ENCODE measurements around the gene KLHL11.

Gene KLHL11

DNA sequence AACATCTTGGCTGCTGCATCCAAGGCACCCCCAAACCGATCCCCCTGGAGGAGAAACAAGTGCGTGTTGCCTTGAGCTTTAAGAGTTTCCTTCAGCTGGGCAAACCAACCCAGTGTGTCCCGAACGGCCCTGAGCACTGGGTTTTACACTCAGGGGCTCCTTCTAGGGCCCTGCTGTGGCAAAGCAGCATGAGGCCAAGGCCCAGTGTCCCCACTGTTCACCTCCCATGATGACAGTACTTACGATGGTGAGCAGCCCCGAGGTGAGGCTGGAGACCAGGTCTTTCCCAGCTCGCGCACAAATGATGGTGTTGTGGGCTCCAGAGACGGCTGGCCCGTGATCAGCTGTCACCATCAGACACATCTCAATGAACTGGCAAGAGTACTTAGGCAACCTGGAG is 6.6 kb upstream of the KLHL11 start:
- TF ChIP-seq, protein P1, sequence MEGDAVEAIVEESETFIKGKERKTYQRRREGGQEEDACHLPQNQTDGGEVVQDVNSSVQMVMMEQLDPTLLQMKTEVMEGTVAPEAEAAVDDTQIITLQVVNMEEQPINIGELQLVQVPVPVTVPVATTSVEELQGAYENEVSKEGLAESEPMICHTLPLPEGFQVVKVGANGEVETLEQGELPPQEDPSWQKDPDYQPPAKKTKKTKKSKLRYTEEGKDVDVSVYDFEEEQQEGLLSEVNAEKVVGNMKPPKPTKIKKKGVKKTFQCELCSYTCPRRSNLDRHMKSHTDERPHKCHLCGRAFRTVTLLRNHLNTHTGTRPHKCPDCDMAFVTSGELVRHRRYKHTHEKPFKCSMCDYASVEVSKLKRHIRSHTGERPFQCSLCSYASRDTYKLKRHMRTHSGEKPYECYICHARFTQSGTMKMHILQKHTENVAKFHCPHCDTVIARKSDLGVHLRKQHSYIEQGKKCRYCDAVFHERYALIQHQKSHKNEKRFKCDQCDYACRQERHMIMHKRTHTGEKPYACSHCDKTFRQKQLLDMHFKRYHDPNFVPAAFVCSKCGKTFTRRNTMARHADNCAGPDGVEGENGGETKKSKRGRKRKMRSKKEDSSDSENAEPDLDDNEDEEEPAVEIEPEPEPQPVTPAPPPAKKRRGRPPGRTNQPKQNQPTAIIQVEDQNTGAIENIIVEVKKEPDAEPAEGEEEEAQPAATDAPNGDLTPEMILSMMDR (IDR thresholded peaks at IDR 0.05; ENCODE audit: insufficient read depth, low read depth, low read length, missing control alignments): no peak
- no peak for DNase-seq (ENCODE audit: low read depth)
- H3K4me3 ChIP-seq (ENCODE audit: low read depth, low read length): no peak overlapping the region

DNA sequence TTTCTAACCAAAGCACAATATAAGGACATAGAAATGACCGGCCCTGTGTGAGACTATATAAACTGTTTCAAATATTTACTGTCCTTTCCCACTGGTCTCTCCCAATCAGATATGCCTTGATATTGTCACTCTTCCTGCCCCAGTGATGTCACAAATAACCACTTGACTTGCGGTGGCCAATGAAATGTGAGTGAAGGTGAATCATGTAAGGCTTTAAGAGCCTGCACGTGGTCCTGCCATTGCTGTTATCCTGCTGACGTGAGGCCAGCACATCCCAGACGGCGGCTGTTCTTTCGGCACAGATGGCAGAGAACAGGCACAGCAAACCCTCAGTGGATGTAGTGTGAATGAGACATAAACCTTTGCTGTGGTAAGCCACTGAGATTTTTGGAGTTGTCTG is 5.4 kb upstream of the KLHL11 start:
- no peak for DNase-seq (ENCODE audit: low read depth)
- TF ChIP-seq, protein P1 (IDR thresholded peaks at IDR 0.05; ENCODE audit: insufficient read depth, low read depth, low read length, missing control alignments): no peak

DNA sequence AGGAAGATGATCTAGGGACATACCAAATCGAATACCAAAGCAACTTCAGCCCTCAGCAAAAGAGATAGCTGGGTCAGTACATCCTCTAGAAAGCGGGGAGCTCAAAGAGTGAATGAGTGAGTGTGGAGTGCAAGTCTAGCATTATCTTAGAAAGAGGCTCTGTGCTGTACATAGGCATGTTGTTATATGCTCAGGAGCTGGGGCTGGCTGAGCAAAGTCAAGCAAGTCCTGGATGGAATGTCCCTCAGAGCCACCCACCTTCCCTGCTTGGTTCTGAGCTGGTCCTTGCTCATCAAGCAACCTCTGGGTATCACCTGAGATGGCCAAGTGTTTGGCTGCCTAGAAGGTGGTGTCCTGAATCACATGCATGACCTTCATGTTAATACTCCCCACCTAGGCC is 4.9 kb upstream of the KLHL11 start:
- no peak overlapping the region for H3K4me3 ChIP-seq (ENCODE audit: low read depth, low read length)
- DNase-seq (ENCODE audit: low read depth): no peak
- TF ChIP-seq, protein P1 (IDR thresholded peaks at IDR 0.05; ENCODE audit: insufficient read depth, low read depth, low read length, missing control alignments): no peak

More for the DNA sequence above, 5.4 kb upstream of the KLHL11 start:
- no peak overlapping the region for H3K4me3 ChIP-seq (ENCODE audit: low read depth, low read length)

DNA sequence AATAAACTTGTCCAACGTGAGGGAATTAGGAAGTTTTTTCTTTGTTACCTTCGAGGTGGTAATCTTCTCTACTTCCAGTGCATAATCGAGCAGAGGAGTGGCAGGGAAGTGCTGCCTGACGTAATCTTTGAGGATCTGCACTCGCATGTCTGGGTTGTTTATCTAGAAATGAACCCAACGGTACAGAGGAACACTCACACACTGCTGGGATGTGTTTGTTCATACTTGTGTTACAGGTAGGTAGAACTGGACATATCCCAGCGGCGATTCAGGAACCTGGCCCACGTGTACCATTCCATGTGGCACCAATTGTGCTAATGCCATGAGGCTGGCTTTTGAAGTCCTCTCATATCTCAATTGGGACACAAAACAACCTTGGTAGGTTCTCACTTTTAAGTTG is 4.2 kb upstream of the KLHL11 start:
- TF ChIP-seq, protein P1 (IDR thresholded peaks at IDR 0.05; ENCODE audit: insufficient read depth, low read depth, low read length, missing control alignments): no peak
- DNase-seq (ENCODE audit: low read depth): no peak
- no peak overlapping the region for H3K4me3 ChIP-seq (ENCODE audit: low read depth, low read length)

DNA sequence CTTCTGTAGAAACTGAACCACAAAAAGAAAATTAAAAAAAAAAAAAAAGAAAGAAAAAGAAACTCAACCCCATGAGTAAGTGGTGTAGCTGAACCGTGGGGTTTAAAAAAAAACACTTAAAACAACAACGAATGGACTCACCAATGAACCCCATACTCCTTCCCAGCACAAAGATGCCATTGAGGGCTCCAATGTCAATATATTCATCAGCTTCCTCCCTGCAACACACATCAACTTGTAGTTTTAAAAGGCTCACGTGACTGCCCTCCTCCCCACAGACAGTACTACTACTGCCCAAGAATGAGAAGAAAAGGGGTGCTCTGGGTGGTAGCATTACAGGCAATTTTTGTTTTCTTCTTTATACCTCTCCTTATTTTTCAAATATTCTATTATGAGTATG is 3.3 kb upstream of the KLHL11 start:
- no peak for DNase-seq (ENCODE audit: low read depth)
- no peak overlapping the region for H3K4me3 ChIP-seq (ENCODE audit: low read depth, low read length)
- TF ChIP-seq, protein P1 (IDR thresholded peaks at IDR 0.05; ENCODE audit: insufficient read depth, low read depth, low read length, missing control alignments): no peak

DNA sequence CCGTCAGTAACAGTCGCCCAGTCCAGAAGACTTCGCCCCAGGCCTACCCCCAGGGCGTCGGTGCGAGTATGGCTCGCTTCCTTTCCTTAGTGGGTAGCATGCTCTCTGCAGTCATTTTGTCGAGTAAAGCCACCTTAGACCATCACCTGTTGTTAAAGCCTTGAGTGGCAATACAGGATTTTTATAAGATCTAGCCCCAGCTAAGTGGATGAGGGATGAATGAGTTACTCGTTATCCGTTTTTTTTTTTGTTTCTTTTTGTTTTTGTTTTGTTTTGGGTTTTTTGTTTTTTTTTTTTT is 322 bp upstream of the KLHL11 start:
- TF ChIP-seq, protein P1 (IDR thresholded peaks at IDR 0.05; ENCODE audit: insufficient read depth, low read depth, low read length, missing control alignments): no peak
- no peak for DNase-seq (ENCODE audit: low read depth)
- peak overlapping the region; percentile 27 for H3K4me3 ChIP-seq (ENCODE audit: low read depth, low read length)

DNA sequence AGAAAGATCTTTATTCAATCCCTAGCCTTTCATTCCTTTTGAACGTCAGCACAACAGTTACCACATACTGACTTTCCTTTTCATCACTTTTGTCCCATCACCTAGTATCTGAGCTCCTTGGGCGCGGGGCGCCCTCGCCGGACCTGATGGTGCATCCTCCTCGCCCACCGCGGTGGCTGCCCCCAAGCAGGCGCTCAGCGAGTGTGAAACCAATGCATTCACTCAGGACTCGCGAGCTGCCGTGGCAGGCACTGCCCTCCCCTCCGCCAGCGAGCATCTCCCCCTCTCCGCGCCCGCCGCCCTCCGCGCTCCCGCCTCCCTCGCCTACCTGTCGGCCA is 756 bp downstream of the KLHL11 start:
- H3K4me3 ChIP-seq (ENCODE audit: low read depth, low read length): peak overlapping the region; percentile 74
- no peak for DNase-seq (ENCODE audit: low read depth)
- TF ChIP-seq, protein P1 (IDR thresholded peaks at IDR 0.05; ENCODE audit: insufficient read depth, low read depth, low read length, missing control alignments): no peak

All from GM12865 (cell line).